B cell (primary cell): ENCODE data around the gene SLC35E2B.
"Not testable (repeated sequence)": the region's sequence is repeated elsewhere in the genome, so short reads cannot be mapped to it uniquely, and the experiment has no call there.

Source experiments
- CTCF ChIP-seq: fragments of 200-600 bp; IDR thresholded peaks from one replicate; pipeline ENCODE4 v1.8.0; 2022; ENCODE audit warnings: antibody characterized with exemption, mild to moderate bottlenecking
- EZH2 ChIP-seq: IDR thresholded peaks from 2 replicates; pipeline ENCODE4 v1.6.1; 2012; ENCODE audit warnings: borderline replicate concordance, low read depth, mild to moderate bottlenecking, moderate library complexity, low read length; ENCODE audit not compliant: insufficient read depth, poor library complexity, severe bottlenecking

GRCh38 chr1:1664318-1664717, 28.3 kb downstream of the SLC35E2B start:
- TF ChIP-seq CTCF, EZH2: not testable (repeated sequence)
